ENCODE data around the gene CD83.

GRCh38 chr6:14162826-14163225 lies 45.3 kb downstream of the CD83 start:
- no peak for TF ChIP-seq EZH2 (IDR thresholded peaks at IDR 0.05; ENCODE audit: insufficient read depth, low read length)
- TF ChIP-seq, protein P1, sequence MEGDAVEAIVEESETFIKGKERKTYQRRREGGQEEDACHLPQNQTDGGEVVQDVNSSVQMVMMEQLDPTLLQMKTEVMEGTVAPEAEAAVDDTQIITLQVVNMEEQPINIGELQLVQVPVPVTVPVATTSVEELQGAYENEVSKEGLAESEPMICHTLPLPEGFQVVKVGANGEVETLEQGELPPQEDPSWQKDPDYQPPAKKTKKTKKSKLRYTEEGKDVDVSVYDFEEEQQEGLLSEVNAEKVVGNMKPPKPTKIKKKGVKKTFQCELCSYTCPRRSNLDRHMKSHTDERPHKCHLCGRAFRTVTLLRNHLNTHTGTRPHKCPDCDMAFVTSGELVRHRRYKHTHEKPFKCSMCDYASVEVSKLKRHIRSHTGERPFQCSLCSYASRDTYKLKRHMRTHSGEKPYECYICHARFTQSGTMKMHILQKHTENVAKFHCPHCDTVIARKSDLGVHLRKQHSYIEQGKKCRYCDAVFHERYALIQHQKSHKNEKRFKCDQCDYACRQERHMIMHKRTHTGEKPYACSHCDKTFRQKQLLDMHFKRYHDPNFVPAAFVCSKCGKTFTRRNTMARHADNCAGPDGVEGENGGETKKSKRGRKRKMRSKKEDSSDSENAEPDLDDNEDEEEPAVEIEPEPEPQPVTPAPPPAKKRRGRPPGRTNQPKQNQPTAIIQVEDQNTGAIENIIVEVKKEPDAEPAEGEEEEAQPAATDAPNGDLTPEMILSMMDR (IDR thresholded peaks at IDR 0.05; ENCODE audit: insufficient read depth, low read depth, low read length): no peak
